HepG2 (cell line): Measurements from ENCODE around the gene KLKB1. TPM values are rescaled to one million over a fixed set of nuclear protein-coding genes. Genes with fewer than 3 reads are reported as not detected.

Experiments
- ATF5 ChIP-seq: sonication (generic); formaldehyde crosslinking; IDR thresholded peaks from 2 replicates; pipeline ENCODE4 v1.4.0; 2020; ENCODE audit warnings: mild to moderate bottlenecking, low read depth, missing genetic modification reagents
- ATF7-NPFF ChIP-seq: sonication (generic); formaldehyde crosslinking; IDR thresholded peaks from 2 replicates; pipeline ENCODE4 v1.8.1; 2023; ENCODE audit warnings: mild to moderate bottlenecking, low read depth, missing genetic modification reagents, moderate library complexity
- CREB1 ChIP-seq, 2 experiments: fragments of 450-650 bp in 1 of 2; IDR thresholded peaks; 2 replicates each; pipeline ENCODE4 v1.6.1; 2016 to 2017; ENCODE audit warnings: control low read depth in 1 of 2, mild to moderate bottlenecking in 1 of 2, missing compliant biosample characterization in 1 of 2, missing genetic modification characterization in 1 of 2
- ETV5 ChIP-seq: IDR thresholded peaks from 2 replicates; pipeline ENCODE4 v1.6.1; 2018; ENCODE audit warnings: missing biosample characterization, missing genetic modification reagents, inconsistent platforms, borderline replicate concordance
- GPN1 ChIP-seq: sonication (generic); formaldehyde crosslinking; IDR thresholded peaks from 2 replicates; pipeline ENCODE4 v1.5.1; 2020; ENCODE audit warnings: missing genetic modification reagents, borderline replicate concordance
- IKZF4 ChIP-seq: sonication (generic); formaldehyde crosslinking; IDR thresholded peaks from 2 replicates; pipeline ENCODE4 v1.5.1; 2020; ENCODE audit warnings: borderline replicate concordance, mild to moderate bottlenecking, low read depth, missing genetic modification reagents; ENCODE audit errors: not compliant biosample characterization
- LCORL ChIP-seq, 2 experiments: fragments of 450-650 bp in 1 of 2; sonication (generic) in 1 of 2; formaldehyde crosslinking in 1 of 2; IDR thresholded peaks; 2 replicates each; pipeline versions ENCODE4 v1.5.0 to v1.6.1; 2017 to 2020; ENCODE audit warnings: antibody characterized with exemption in 1 of 2, missing genetic modification reagents in 1 of 2
- MAFF ChIP-seq: IDR thresholded peaks from 2 replicates; pipeline ENCODE4 v1.6.1; 2011; ENCODE audit warnings: low read depth, low read length, improper control_type of control experiment
- NAIF1 ChIP-seq: sonication (generic); formaldehyde crosslinking; IDR thresholded peaks from 2 replicates; pipeline ENCODE4 v1.5.0; 2020; ENCODE audit warnings: mild to moderate bottlenecking, missing genetic modification reagents, borderline replicate concordance
- NFAT5 ChIP-seq: sonication (generic); formaldehyde crosslinking; IDR thresholded peaks from 2 replicates; pipeline ENCODE4 v1.4.0; 2020; ENCODE audit warnings: missing genetic modification reagents
- PBX3 ChIP-seq: sonication (generic); formaldehyde crosslinking; IDR thresholded peaks from 2 replicates; pipeline ENCODE4 v1.8.1; 2023; ENCODE audit warnings: missing genetic modification reagents, inconsistent platforms, borderline replicate concordance
- SP140L ChIP-seq: sonication (generic); formaldehyde crosslinking; IDR thresholded peaks from 2 replicates; pipeline ENCODE4 v1.4.0; 2020; ENCODE audit warnings: missing genetic modification reagents, borderline replicate concordance
- SP5 ChIP-seq: IDR thresholded peaks from 2 replicates; pipeline ENCODE4 v1.6.1; 2016; ENCODE audit warnings: low read depth, borderline replicate concordance
- TFE3 ChIP-seq: IDR thresholded peaks from 2 replicates; pipeline ENCODE4 v1.6.1; 2016
- ZFP90 ChIP-seq: sonication (generic); formaldehyde crosslinking; IDR thresholded peaks from 2 replicates; pipeline ENCODE4 v1.8.0; 2022; ENCODE audit warnings: missing genetic modification reagents, mild to moderate bottlenecking, inconsistent platforms, borderline replicate concordance
- ZNF558 ChIP-seq: sonication (generic); formaldehyde crosslinking; IDR thresholded peaks from 2 replicates; pipeline ENCODE4 v1.9.0; 2022; ENCODE audit warnings: mild to moderate bottlenecking, missing genetic modification reagents, borderline replicate concordance
- ZNF572 ChIP-seq: sonication (generic); formaldehyde crosslinking; IDR thresholded peaks from 2 replicates; pipeline ENCODE4 v1.5.1; 2020; ENCODE audit warnings: mild to moderate bottlenecking, missing genetic modification reagents
- polyA plus RNA-seq, 8 experiments: library from polyadenylated mRNA; depleted of rRNA in 3 of 8; stranded (reverse) in 7 of 8; unstranded in 1 of 8; fragments of >200 nt; fragmentation: Illumina TruSeq in 4 of 8; extraction: Trizol in 4 of 8; gene quantifications; 2 replicates each; pipeline versions ENCODE4 v1.2.1 to v1.2.3, GENCODE V29; 2011 to 2016; ENCODE audit warnings: low read depth in 4 of 8, missing spikeins in 1 of 8, mixed read lengths in 1 of 8; ENCODE audit not compliant: insufficient read depth in 1 of 8
- total RNA-seq, 5 experiments: library from RNA; depleted of rRNA; stranded (reverse); fragments of >200 nt; fragmentation: Illumina TruSeq; extraction: Trizol; gene quantifications; 2 replicates each; pipeline ENCODE4 v1.2.3, GENCODE V29; 2016; ENCODE audit warnings: low read depth in 1 of 5

KLKB1 gene
- total and polyA plus RNA-seq, 2 of the 13 experiments (the other 11 are each of a cell fraction or from before 2014, with no cell fraction given): 0.26 to 0.49 TPM

- TF ChIP-seq NFAT5 (peak; percentile 69; the same call in 1 of the 2 replicates), LCORL (IDR thresholded peaks at IDR 0.05) (no peak), LCORL (CRISPR knock-in tag; IDR thresholded peaks at IDR 0.05) (peak; percentile 94), CREB1 (IDR thresholded peaks at IDR 0.05) (peak; percentile 21; the same call in 1 of the 2 replicates), CREB1 (CRISPR knock-in tag; IDR thresholded peaks at IDR 0.05) (peak; percentile 38), IKZF4 (CRISPR knock-in tag) (peak; percentile 86), MAFF (peak; percentile 3; the same call in 1 of the 2 replicates), ZNF572 (CRISPR knock-in tag) (no peak), ATF5 (CRISPR knock-in tag) (peak; percentile 80), GPN1 (CRISPR knock-in tag) (no peak), SP5 (CRISPR knock-in tag) (0 out of 2 replicates have a peak, but pooled peaks have one; percentile 4), ZNF558 (CRISPR knock-in tag) (no peak), SP140L (CRISPR knock-in tag) (peak; percentile 67; the same call in 1 of the 2 replicates), ETV5 (CRISPR knock-in tag) (peak; percentile 46), PBX3 (CRISPR knock-in tag) (no peak), NAIF1 (CRISPR knock-in tag) (0 out of 2 replicates have a peak, but pooled peaks have one; percentile 77), TFE3 (no peak), ATF7-NPFF (CRISPR knock-in tag) (peak; percentile 55; the same call in 1 of the 2 replicates), ZFP90 (CRISPR knock-in tag) (peak; percentile 39; the same call in 1 of the 2 replicates)
Measured at GRCh38 chr4:186260504-186261448, 33.5 kb downstream of the KLKB1 start (continued).
